ENCODE measurements around the gene NOM1.

NOM1 gene

DNA sequence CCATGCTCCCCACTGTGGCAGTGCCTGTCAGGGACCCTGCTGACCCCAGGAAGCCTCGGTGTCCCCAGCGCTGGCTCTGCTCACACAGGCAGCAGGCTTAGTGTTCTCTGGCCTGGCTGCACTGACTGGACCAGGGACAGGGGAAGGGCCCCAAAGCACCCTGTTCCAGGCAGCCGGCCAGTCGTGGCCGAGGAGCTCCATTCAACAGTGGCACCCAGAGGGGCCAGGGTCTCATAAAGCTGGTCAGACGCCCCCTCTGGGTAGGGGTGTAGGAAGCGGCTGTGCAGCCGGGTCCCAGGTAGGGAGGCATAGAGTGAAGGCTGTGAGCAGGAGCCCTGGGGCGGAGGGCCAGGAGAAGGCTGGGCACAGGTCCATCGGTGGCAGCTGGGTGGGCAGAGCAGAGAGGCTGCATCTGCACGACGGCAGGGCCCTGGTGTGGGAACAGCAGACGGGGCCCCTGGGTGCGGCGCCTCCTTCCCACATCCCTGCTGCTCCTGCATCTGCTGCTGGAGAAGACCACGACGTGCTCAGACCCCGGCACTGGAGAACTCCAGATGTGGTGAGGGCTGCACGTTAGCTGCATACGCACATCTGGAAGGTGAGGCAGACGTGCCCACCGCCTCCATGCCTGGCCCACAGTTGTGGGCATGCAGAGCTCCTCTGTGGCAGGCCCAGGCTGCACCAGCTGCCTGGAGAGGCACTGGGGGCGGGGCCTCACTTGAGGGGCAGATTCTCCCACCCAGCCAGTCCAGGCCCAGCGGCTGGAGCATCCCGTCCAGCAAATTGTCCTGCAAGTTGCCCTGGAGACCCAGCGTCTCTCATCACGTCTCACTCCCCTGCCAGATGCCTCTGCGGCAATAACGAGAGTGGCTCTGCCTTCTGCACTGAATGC, 35.8 kb downstream of the NOM1 start:
- peak in 1 of 2 donors; percentile 60 for DNase-seq
- no peak overlapping the region for H3K4me3 ChIP-seq
- H3K4me1 ChIP-seq, result no peaks in the 10 kb centered on the region
- no peak for TF ChIP-seq CTCF (IDR thresholded peaks at IDR 0.05)
- H3K27ac ChIP-seq, result no peak overlapping the region
- intact Hi-C loops (cut with DNase I; ENCODE audit: low total_unique reads), result no loop called here
- no peaks in the 10 kb centered on the region for H3K9me3 ChIP-seq
- H3K36me3 ChIP-seq, result no peaks in the 10 kb centered on the region
- peaks cover 0 to 15% of the 10 kb centered on the region in 2 donors for H3K27me3 ChIP-seq

- no peak for TF ChIP-seq CTCF (IDR thresholded peaks at IDR 0.05)
- intact Hi-C loops (cut with DNase I; ENCODE audit: low total_unique reads), result no loop called here
- H3K4me3 ChIP-seq, result no peak overlapping the region
- H3K27me3 ChIP-seq, result peaks cover 0 to 20% of the 10 kb centered on the region in 2 donors
- no peaks in the 10 kb centered on the region for H3K36me3 ChIP-seq
- no peaks in the 10 kb centered on the region for H3K4me1 ChIP-seq
- H3K27ac ChIP-seq, result no peak overlapping the region
- H3K9me3 ChIP-seq, result no peaks in the 10 kb centered on the region
- no peak for DNase-seq
These were observed 36.9 kb downstream of the NOM1 start for GRCh38 chr7:156986378-156986777.

DNA sequence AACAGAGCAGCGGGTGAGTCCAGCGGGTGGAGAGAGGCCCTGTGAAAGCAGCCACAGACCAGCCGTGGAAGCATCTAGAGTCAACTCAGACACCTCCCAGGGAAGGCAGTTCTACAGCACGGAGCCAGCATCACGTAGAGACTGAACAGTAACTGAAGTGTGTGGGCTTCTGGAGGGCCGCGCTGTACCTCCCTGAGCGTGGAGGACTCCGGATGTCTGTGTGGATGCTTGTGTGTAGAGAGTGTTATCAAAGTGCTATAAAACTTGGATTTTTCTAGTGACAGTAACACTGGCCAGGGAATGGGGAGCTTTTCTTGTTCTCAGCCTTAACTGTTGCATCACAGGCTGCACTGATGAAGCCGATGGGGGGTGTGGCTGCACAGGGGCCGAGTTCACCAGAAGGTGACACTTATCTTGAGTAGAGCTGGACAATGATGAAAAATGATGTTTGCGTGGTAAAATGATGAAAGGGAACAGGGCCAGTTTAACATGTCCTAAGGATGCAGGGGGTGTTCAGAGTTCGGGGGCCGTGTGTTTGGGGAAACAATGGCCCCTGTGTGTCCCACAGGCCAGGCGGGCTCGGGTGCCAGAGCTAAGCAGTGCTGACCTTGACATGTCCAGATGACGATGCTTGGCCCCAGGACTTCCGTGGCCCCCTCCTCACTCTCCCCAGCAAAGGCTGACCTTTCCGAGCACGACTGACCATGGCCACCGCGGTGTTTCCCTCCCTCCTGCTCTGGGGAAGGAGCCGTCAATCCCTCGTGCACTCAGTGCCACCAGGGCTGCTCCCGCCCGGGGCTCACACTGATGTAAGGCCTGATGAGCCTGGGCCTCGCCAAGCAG, 39.1 kb downstream of the NOM1 start:
- Histone ChIP-seq H3K9me3 (no peaks in the 10 kb centered on the region), H3K27me3 (peaks cover 0 to 40% of the 10 kb centered on the region in 2 donors), H3K4me1 (no peaks in the 10 kb centered on the region), H3K36me3 (no peaks in the 10 kb centered on the region), H3K27ac (no peak overlapping the region), H3K4me3 (no peak overlapping the region)
- TF ChIP-seq CTCF (IDR thresholded peaks at IDR 0.05), result no peak
- no peak for DNase-seq
- intact Hi-C loops (cut with DNase I; ENCODE audit: low total_unique reads), result no loop called here

GRCh38 chr7:156989766-156990535, 40.4 kb downstream of the NOM1 start:
- peaks cover 0 to 45% of the 10 kb centered on the region in 2 donors for H3K27me3 ChIP-seq
- no peaks in the 10 kb centered on the region for H3K36me3 ChIP-seq
- no peak overlapping the region for H3K4me3 ChIP-seq
- intact Hi-C loops (cut with DNase I; ENCODE audit: low total_unique reads), result no loop called here
- H3K9me3 ChIP-seq, result no peaks in the 10 kb centered on the region
- no peak for TF ChIP-seq CTCF (IDR thresholded peaks at IDR 0.05)
- H3K27ac ChIP-seq, result no peak overlapping the region
- H3K4me1 ChIP-seq, result no peaks in the 10 kb centered on the region
- DNase-seq, result no peak

Measured in tibial artery (tissue), 4 donors.